ENCODE data around the gene GOLGA6L9.
"Not testable (repeated sequence)": the region's sequence is repeated elsewhere in the genome, so short reads cannot be mapped to it uniquely, and the experiment has no call there.

DNA sequence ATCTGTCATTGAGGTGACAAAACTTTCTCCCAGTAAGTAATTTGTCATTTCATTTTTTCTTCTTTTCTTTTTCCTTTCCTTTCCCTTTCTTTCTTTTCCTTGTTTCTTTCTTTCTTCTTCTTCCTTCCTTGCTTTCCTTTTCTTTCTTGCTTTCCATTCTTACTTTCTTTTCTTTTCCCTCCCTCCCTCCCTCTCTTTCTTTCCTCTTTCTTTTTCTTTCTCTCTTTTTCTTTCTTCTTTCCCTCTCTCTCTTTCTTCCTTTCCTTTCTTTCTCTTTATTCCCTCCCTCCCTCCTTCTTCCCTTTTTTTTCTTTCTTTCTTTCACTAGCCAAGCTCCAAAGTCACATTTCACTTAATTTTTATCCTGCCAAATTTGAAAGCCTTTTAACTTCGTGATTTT lies 2.5 kb upstream of the GOLGA6L9 start:
- not testable (repeated sequence) for TF ChIP-seq EZH2 (IDR thresholded peaks at IDR 0.05; ENCODE audit: insufficient read depth, poor library complexity, severe bottlenecking); EZH2phosphoT487 (IDR thresholded peaks at IDR 0.05; ENCODE audit: insufficient read depth, low read depth)

Data from GM23248 (cell line).